Adrenal gland (tissue), 12 donors: ENCODE measurements around the gene TNFAIP1. TPM values are rescaled to one million over a fixed set of nuclear protein-coding genes. Genes with fewer than 3 reads are reported as not detected.

Experiments
- DNase-seq, 7 donors: peaks; one replicate each; pipeline ENCODE4 v3.0.0-alpha.2; 2019 to 2020
- H3K27ac ChIP-seq, 5 donors: fragments of 200-600 bp; sonication (generic) in 4 of 5; 1 replicate in 3 of 5; 2 replicates in 2 of 5; pipeline versions ENCODE4 v1.5.1 to v1.8.0; 2016 to 2020; ENCODE audit warnings: mild to moderate bottlenecking in 1 of 5
- H3K27me3 ChIP-seq: fragments of 200-600 bp; 2 replicates; pipeline ENCODE4 v1.8.0; 2021
- H3K36me3 ChIP-seq, 2 donors: fragments of 200-600 bp; replicated peaks in 1 of 2; 1 replicate in 1 of 2; 2 replicates in 1 of 2; pipeline versions ENCODE4 v1.5.1 to v1.8.0; 2018 to 2022
- H3K4me1 ChIP-seq, 2 donors: fragments of 200-600 bp; replicated peaks in 1 of 2; 1 replicate in 1 of 2; 2 replicates in 1 of 2; pipeline versions ENCODE4 v1.5.1 to v1.8.0; 2018 to 2021
- H3K4me3 ChIP-seq, 4 donors: fragments of 200-600 bp; sonication (generic) in 3 of 4; one replicate each; pipeline ENCODE4 v1.5.1; 2016 to 2018
- H3K9me3 ChIP-seq, 3 donors: fragments of 200-600 bp; sonication (generic) in 1 of 3; replicated peaks in 1 of 3; 1 replicate in 2 of 3; 2 replicates in 1 of 3; pipeline versions ENCODE4 v1.5.1 to v1.8.0; 2016 to 2021
- CTCF ChIP-seq, 6 experiments: fragments of 450-650 bp in 4 of 6; fragments of 200-600 bp in 2 of 6; sonication (generic) in 1 of 6; IDR thresholded peaks; 1 replicate in 5 of 6; 2 replicates in 1 of 6; pipeline versions ENCODE4 v1.5.1 to v1.8.0; 2016 to 2021; ENCODE audit warnings: antibody characterized with exemption in 6 of 6, mild to moderate bottlenecking in 2 of 6, moderate library complexity in 1 of 6
- POLR2A ChIP-seq, 2 donors: fragments of 450-650 bp; IDR thresholded peaks; one replicate each; pipeline ENCODE4 v1.6.1; 2017; ENCODE audit warnings: antibody characterized with exemption in 2 of 2, mild to moderate bottlenecking in 2 of 2, moderate library complexity in 1 of 2
- WGBS, 4 donors: extraction: QIAGEN DNeasy Blood & Tissue Kit in 2 of 4; methylation state at CpG; one replicate each; pipeline versions ENCODE4 v1.1.5 to v1.1.7; 2013 to 2017; 5-methylcytosine and 5-hydroxymethylcytosine counted together
- intact Hi-C, 2 donors: fragments of 100-400 bp; cut with DNase I; formaldehyde crosslinking; loops; one replicate each; pipeline versions ENCODE4 v1.14.1 to v1.15.0; 2022 to 2023
- polyA plus RNA-seq, 3 donors: library from polyadenylated mRNA; stranded (reverse); fragments of 200-250 nt in 2 of 3; fragments of 350-450 nt in 1 of 3; fragmentation: Illumina TruSeq in 1 of 3; extraction: RNeasy Lipid Tissue Mini Kit (QIAGEN cat#74804) in 1 of 3; gene quantifications; one replicate each; pipeline ENCODE4 v1.2.3, GENCODE V29; 2013 to 2014
- total RNA-seq, 9 donors: library from RNA; depleted of rRNA in 4 of 9; stranded (reverse); fragments of >200 nt in 4 of 9; fragments of 120-200 nt in 1 of 9; fragmentation: NEBNext Ultra II Directional in 1 of 9; extraction: Animal tissue kit (Norgen Biotek cat#: 25700) in 1 of 9; gene quantifications; one replicate each; pipeline versions ENCODE4 v1.1.0 to v1.2.4, GENCODE V29; 2013 to 2023
- donor health status: healthy with polysubstance abuse.
- donor health status: Bipolar disorder and iron deficiency.
- donor health status: DM: yes; HTN: yes; CAD: no.
- donor health status: DM: no; HTN: no; CAD: no.
- donor health status: DM: no; HTN: no; CAD: no.
- donor health status: DM: yes; HTN: yes; CAD: no.

Gene TNFAIP1
- total and polyA plus RNA-seq, 12 donors: 17.2 to 70.6 (median 37.6) TPM

GRCh38 chr17:28346199-28346580 lies 10.6 kb downstream of the TNFAIP1 start:
- H3K4me1 ChIP-seq: peaks cover 27 to 38% of the 10 kb centered on the region in 2 donors
- 34 to 45% (median 41%) methylated on average over 2 of the region's 2 CpGs for WGBS, 4 donors
- no peak for TF ChIP-seq CTCF (IDR thresholded peaks at IDR 0.05)
- TF ChIP-seq POLR2A (IDR thresholded peaks at IDR 0.05): no peak
- peaks cover 0 to 88% of the 10 kb centered on the region in 2 donors for H3K36me3 ChIP-seq
- DNase-seq: no peak
- peak overlapping the region; percentile 64 to 93 (median 80) for H3K27ac ChIP-seq
- H3K9me3 ChIP-seq: no peaks in the 10 kb centered on the region
- H3K4me3 ChIP-seq: no peak overlapping the region
- no peaks in the 10 kb centered on the region for H3K27me3 ChIP-seq
- intact Hi-C loops: no loop called here

- peak; percentile 64 to 90 (median 85) for DNase-seq
- TF ChIP-seq CTCF (IDR thresholded peaks at IDR 0.05) (peak; percentile 16 to 67 (median 62)), POLR2A (IDR thresholded peaks at IDR 0.05) (no peak)
- peaks cover 0 to 88% of the 10 kb centered on the region in 2 donors for H3K36me3 ChIP-seq
- H3K9me3 ChIP-seq: no peaks in the 10 kb centered on the region
- no peaks in the 10 kb centered on the region for H3K27me3 ChIP-seq
- H3K4me1 ChIP-seq: peaks cover 27 to 38% of the 10 kb centered on the region in 2 donors
- peak overlapping the region; percentile 64 to 93 (median 80) for H3K27ac ChIP-seq
- intact Hi-C loops: no loop called here
- H3K4me3 ChIP-seq: no peak overlapping the region
- 28 to 40% (median 38%) methylated on average over 7 of the region's 7 CpGs for WGBS, 4 donors
Measured at GRCh38 chr17:28346746-28347246, 11.2 kb downstream of the TNFAIP1 start.

GRCh38 chr17:28347261-28347891 lies 11.8 kb downstream of the TNFAIP1 start:
- H3K36me3 ChIP-seq: peaks cover 0 to 88% of the 10 kb centered on the region in 2 donors
- no peaks in the 10 kb centered on the region for H3K9me3 ChIP-seq
- peaks cover 27 to 38% of the 10 kb centered on the region in 2 donors for H3K4me1 ChIP-seq
- peak overlapping the region; percentile 64 to 93 (median 80) for H3K27ac ChIP-seq
- WGBS, 4 donors: 41 to 50% (median 46%) methylated on average over 5 to 8 of the region's 8 CpGs
- H3K4me3 ChIP-seq: no peak overlapping the region
- no peak for TF ChIP-seq CTCF (IDR thresholded peaks at IDR 0.05)
- peak in 1 of 2 donors; percentile 11 for TF ChIP-seq POLR2A (IDR thresholded peaks at IDR 0.05)
- intact Hi-C loops: no loop called here
- DNase-seq: peak in 6 of 7 donors; percentile 41 to 67 (median 62)
- H3K27me3 ChIP-seq: no peaks in the 10 kb centered on the region

- Histone ChIP-seq H3K27me3 (no peaks in the 10 kb centered on the region), H3K27ac (peak overlapping the region in 2 of 5 donors; percentile 34 to 93), H3K36me3 (peaks cover 0 to 88% of the 10 kb centered on the region in 2 donors), H3K9me3 (no peaks in the 10 kb centered on the region), H3K4me1 (peaks cover 27 to 38% of the 10 kb centered on the region in 2 donors), H3K4me3 (no peak overlapping the region)
- 80 to 95% (median 81%) methylated on average over 3 of the region's 3 CpGs for WGBS, 4 donors
- DNase-seq: no peak
- no peak for TF ChIP-seq POLR2A (IDR thresholded peaks at IDR 0.05)
- TF ChIP-seq CTCF (IDR thresholded peaks at IDR 0.05): no peak
- intact Hi-C loops: no loop called here
Measured at GRCh38 chr17:28348979-28349378, 13.4 kb downstream of the TNFAIP1 start.
